ENCODE results near the gene CCDC14. TPM values are rescaled to one million over a fixed set of nuclear protein-coding genes. Genes with fewer than 3 reads are reported as not detected.

CCDC14 gene
- total and polyA plus RNA-seq, 4 donors: 3.7 to 32.5 (median 14.7) TPM

DNA sequence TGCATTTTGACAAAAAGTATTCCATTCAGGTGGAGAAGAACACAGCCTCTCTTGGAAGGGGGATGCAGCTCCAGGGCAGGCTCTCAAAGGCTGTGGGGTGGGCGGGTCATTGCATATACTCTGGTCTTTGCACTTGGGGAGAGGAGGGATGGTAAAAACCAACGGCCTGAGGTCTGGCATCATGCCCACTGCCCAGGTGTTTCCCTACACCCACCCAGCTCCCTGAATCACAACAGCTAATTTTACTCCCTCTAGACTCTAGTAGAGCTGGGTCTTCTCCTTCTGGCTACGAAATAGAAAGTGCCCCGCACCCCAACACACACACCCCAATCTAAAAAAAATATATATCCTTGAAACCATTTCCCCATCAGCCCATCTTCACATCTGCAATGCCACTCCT lies 77.9 kb downstream of the CCDC14 start:
- no peak overlapping the region for H3K9ac ChIP-seq (ENCODE audit: low read depth in 1 of 2, low read length in 2 of 2)
- no peak overlapping the region for H3K27ac ChIP-seq (ENCODE audit: low read depth in 1 of 2, low read length in 2 of 2)
- 71% methylated on average over 4 of the region's 4 CpGs for WGBS
- H3K4me3 ChIP-seq (ENCODE audit: low read depth in 1 of 3, low read length in 3 of 3): no peak overlapping the region
- no peaks in the 10 kb centered on the region for H3K9me3 ChIP-seq (ENCODE audit: control insufficient read depth in 4 of 4, low read length in 3 of 4)
- H3K36me3 ChIP-seq (ENCODE audit: control insufficient read depth in 4 of 4, insufficient read depth in 3 of 4, low read depth in 1 of 4, low read length in 3 of 4): no peaks in the 10 kb centered on the region
- H3K4me1 ChIP-seq (ENCODE audit: control insufficient read depth in 4 of 4, insufficient read depth in 4 of 4, low read length in 3 of 4): peaks cover 5 to 26% (median 10%) of the 10 kb centered on the region in 4 donors
- H3K27me3 ChIP-seq (ENCODE audit: control insufficient read depth in 4 of 4, insufficient read depth in 4 of 4, low read length in 3 of 4): no peaks in the 10 kb centered on the region
- no peak for DNase-seq (ENCODE audit: low spot score)
- TF ChIP-seq, protein P1, sequence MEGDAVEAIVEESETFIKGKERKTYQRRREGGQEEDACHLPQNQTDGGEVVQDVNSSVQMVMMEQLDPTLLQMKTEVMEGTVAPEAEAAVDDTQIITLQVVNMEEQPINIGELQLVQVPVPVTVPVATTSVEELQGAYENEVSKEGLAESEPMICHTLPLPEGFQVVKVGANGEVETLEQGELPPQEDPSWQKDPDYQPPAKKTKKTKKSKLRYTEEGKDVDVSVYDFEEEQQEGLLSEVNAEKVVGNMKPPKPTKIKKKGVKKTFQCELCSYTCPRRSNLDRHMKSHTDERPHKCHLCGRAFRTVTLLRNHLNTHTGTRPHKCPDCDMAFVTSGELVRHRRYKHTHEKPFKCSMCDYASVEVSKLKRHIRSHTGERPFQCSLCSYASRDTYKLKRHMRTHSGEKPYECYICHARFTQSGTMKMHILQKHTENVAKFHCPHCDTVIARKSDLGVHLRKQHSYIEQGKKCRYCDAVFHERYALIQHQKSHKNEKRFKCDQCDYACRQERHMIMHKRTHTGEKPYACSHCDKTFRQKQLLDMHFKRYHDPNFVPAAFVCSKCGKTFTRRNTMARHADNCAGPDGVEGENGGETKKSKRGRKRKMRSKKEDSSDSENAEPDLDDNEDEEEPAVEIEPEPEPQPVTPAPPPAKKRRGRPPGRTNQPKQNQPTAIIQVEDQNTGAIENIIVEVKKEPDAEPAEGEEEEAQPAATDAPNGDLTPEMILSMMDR (IDR thresholded peaks at IDR 0.05; ENCODE audit: low read depth, low read length, missing input control): no peak
- TF ChIP-seq, protein P2, sequence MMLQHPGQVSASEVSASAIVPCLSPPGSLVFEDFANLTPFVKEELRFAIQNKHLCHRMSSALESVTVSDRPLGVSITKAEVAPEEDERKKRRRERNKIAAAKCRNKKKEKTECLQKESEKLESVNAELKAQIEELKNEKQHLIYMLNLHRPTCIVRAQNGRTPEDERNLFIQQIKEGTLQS (IDR thresholded peaks at IDR 0.05): no peak
- TF ChIP-seq, protein P3, sequence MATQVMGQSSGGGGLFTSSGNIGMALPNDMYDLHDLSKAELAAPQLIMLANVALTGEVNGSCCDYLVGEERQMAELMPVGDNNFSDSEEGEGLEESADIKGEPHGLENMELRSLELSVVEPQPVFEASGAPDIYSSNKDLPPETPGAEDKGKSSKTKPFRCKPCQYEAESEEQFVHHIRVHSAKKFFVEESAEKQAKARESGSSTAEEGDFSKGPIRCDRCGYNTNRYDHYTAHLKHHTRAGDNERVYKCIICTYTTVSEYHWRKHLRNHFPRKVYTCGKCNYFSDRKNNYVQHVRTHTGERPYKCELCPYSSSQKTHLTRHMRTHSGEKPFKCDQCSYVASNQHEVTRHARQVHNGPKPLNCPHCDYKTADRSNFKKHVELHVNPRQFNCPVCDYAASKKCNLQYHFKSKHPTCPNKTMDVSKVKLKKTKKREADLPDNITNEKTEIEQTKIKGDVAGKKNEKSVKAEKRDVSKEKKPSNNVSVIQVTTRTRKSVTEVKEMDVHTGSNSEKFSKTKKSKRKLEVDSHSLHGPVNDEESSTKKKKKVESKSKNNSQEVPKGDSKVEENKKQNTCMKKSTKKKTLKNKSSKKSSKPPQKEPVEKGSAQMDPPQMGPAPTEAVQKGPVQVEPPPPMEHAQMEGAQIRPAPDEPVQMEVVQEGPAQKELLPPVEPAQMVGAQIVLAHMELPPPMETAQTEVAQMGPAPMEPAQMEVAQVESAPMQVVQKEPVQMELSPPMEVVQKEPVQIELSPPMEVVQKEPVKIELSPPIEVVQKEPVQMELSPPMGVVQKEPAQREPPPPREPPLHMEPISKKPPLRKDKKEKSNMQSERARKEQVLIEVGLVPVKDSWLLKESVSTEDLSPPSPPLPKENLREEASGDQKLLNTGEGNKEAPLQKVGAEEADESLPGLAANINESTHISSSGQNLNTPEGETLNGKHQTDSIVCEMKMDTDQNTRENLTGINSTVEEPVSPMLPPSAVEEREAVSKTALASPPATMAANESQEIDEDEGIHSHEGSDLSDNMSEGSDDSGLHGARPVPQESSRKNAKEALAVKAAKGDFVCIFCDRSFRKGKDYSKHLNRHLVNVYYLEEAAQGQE (IDR thresholded peaks at IDR 0.05): no peak
- TF ChIP-seq, protein P4, sequence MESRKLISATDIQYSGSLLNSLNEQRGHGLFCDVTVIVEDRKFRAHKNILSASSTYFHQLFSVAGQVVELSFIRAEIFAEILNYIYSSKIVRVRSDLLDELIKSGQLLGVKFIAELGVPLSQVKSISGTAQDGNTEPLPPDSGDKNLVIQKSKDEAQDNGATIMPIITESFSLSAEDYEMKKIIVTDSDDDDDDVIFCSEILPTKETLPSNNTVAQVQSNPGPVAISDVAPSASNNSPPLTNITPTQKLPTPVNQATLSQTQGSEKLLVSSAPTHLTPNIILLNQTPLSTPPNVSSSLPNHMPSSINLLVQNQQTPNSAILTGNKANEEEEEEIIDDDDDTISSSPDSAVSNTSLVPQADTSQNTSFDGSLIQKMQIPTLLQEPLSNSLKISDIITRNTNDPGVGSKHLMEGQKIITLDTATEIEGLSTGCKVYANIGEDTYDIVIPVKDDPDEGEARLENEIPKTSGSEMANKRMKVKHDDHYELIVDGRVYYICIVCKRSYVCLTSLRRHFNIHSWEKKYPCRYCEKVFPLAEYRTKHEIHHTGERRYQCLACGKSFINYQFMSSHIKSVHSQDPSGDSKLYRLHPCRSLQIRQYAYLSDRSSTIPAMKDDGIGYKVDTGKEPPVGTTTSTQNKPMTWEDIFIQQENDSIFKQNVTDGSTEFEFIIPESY (IDR thresholded peaks at IDR 0.05): no peak
- no peak for TF ChIP-seq HNF4A (conservative IDR thresholded peaks at IDR 0.05)
- TF ChIP-seq FOXA2 (IDR thresholded peaks at IDR 0.05): no peak
- no peak for TF ChIP-seq RXRA (IDR thresholded peaks at IDR 0.05)
- TF ChIP-seq RAD21 (IDR thresholded peaks at IDR 0.05): no peak
- no peak for TF ChIP-seq JUND (IDR thresholded peaks at IDR 0.05)

DNA sequence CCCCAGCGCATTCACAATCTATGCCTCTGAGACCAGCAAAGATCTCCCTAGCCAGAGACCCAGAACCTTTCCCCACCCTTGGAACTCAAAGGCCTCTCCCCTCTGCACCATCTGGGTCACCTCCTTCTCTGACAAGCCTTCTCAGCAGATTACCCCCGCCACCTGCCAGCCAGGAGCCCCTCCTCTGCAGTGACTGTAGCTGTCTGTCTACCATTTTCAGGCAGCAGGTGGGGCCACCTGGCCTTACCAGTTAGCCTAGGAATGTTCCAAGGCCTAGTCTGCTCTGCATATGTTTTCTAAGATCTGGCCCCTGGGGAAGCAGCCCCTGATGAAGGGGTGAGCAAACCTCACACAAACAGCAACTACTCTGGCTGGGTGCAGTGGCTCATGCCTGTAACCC lies 79.3 kb downstream of the CCDC14 start:
- Histone ChIP-seq H3K36me3 (ENCODE audit: control insufficient read depth in 4 of 4, insufficient read depth in 3 of 4, low read depth in 1 of 4, low read length in 3 of 4) (no peaks in the 10 kb centered on the region), H3K9ac (ENCODE audit: low read depth in 1 of 2, low read length in 2 of 2) (no peak overlapping the region), H3K27me3 (ENCODE audit: control insufficient read depth in 4 of 4, insufficient read depth in 4 of 4, low read length in 3 of 4) (no peaks in the 10 kb centered on the region), H3K27ac (ENCODE audit: low read depth in 1 of 2, low read length in 2 of 2) (no peak overlapping the region), H3K4me1 (ENCODE audit: control insufficient read depth in 4 of 4, insufficient read depth in 4 of 4, low read length in 3 of 4) (peaks cover 5 to 26% (median 10%) of the 10 kb centered on the region in 4 donors), H3K4me3 (ENCODE audit: low read depth in 1 of 3, low read length in 3 of 3) (no peak overlapping the region), H3K9me3 (ENCODE audit: control insufficient read depth in 4 of 4, low read length in 3 of 4) (no peaks in the 10 kb centered on the region)
- DNase-seq (ENCODE audit: low spot score): no peak
- 97% methylated on average over 2 of the region's 2 CpGs for WGBS
- TF ChIP-seq, protein P2 (IDR thresholded peaks at IDR 0.05): no peak
- TF ChIP-seq, protein P5, sequence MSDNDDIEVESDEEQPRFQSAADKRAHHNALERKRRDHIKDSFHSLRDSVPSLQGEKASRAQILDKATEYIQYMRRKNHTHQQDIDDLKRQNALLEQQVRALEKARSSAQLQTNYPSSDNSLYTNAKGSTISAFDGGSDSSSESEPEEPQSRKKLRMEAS (IDR thresholded peaks at IDR 0.05): no peak
- TF ChIP-seq FOXA1 (IDR thresholded peaks at IDR 0.05) (no peak), SP1 (IDR thresholded peaks at IDR 0.05) (no peak), EGR1 (IDR thresholded peaks at IDR 0.05; ENCODE audit: low read depth in 2 of 2) (no peak), JUND (IDR thresholded peaks at IDR 0.05) (no peak), RAD21 (IDR thresholded peaks at IDR 0.05) (no peak), FOXA2 (IDR thresholded peaks at IDR 0.05) (no peak), TAF1 (conservative IDR thresholded peaks at IDR 0.05) (no peak), RXRA (IDR thresholded peaks at IDR 0.05) (no peak)
- TF ChIP-seq, protein P4 (IDR thresholded peaks at IDR 0.05): no peak
